ENCODE measurements around the gene ANKRD7. TPM values are rescaled to one million over a fixed set of nuclear protein-coding genes. Genes with fewer than 3 reads are reported as not detected.
A peak's percentile ranks its signal among the peaks of the same experiment; 100 is the strongest.

ANKRD7 gene
- 0.38 TPM for total RNA-seq
- 0.39 TPM for polyA plus RNA-seq
- long read RNA-seq, donor 1, result 0 reads
- long read RNA-seq, donor 2, result 0 reads
- long read RNA-seq, donor 3, result 0 reads
- long read RNA-seq, donor 4, result 0 reads
- long read RNA-seq, donor 5, result 0 reads
- long read RNA-seq, donor 6, result 0 reads
- long read RNA-seq, donor 7, result 0 reads
- long read RNA-seq, donor 8, result 0 reads
- long read RNA-seq, donor 9, result 0 reads
- long read RNA-seq, donor 10, result 0 reads

- no peaks in the 10 kb centered on the region for H3K27me3 ChIP-seq (ENCODE audit: control insufficient read depth in 2 of 2, insufficient read depth in 1 of 2, low read length in 1 of 2)
- WGBS, result 97% methylated on average over 18 of the region's 18 CpGs
- no peaks in the 10 kb centered on the region for H3K36me3 ChIP-seq (ENCODE audit: control insufficient read depth in 2 of 2, insufficient read depth in 2 of 2, low read length in 1 of 2)
- no peak within 1 kb of the TSS for H3K27ac ChIP-seq (ENCODE audit: low read depth in 1 of 2, low read length in 1 of 2)
- no peak for DNase-seq (ENCODE audit: low read depth in 6 of 9, low spot score in 9 of 9)
- H3K4me1 ChIP-seq (ENCODE audit: control insufficient read depth in 2 of 2, insufficient read depth in 2 of 2, low read length in 2 of 2), result no peaks in the 10 kb centered on the region
- H3K4me3 ChIP-seq (ENCODE audit: low read length in 2 of 2), result no peak within 1 kb of the TSS
- no peaks in the 10 kb centered on the region for H3K9me3 ChIP-seq (ENCODE audit: control insufficient read depth in 2 of 2, insufficient read depth in 1 of 2, low read length in 1 of 2)
Observed at GRCh38 chr7:118224521-118224920, at the start of gene ANKRD7. TSS of gene ANKRD7 (plus strand) at chr7:118224704. CDS start at chr7:118224831, 127 bp downstream.

- Histone ChIP-seq H3K4me1 (ENCODE audit: control insufficient read depth in 2 of 2, insufficient read depth in 2 of 2, low read length in 2 of 2) (no peaks in the 10 kb centered on the region), H3K27me3 (ENCODE audit: control insufficient read depth in 2 of 2, insufficient read depth in 1 of 2, low read length in 1 of 2) (no peaks in the 10 kb centered on the region), H3K36me3 (ENCODE audit: control insufficient read depth in 2 of 2, insufficient read depth in 2 of 2, low read length in 1 of 2) (no peaks in the 10 kb centered on the region), H3K27ac (ENCODE audit: low read depth in 1 of 2, low read length in 1 of 2) (no peak overlapping the region), H3K9me3 (ENCODE audit: control insufficient read depth in 2 of 2, insufficient read depth in 1 of 2, low read length in 1 of 2) (no peaks in the 10 kb centered on the region), H3K4me3 (ENCODE audit: low read length in 2 of 2) (no peak overlapping the region)
- WGBS, result 90% methylated on average over 2 of the region's 2 CpGs
- no peak for DNase-seq (ENCODE audit: low read depth in 6 of 9, low spot score in 9 of 9)
Observed at GRCh38 chr7:118175740-118176139, 48.8 kb upstream of the ANKRD7 start.

GRCh38 chr7:118179191-118179590, 45.3 kb upstream of the ANKRD7 start:
- Histone ChIP-seq H3K9me3 (ENCODE audit: control insufficient read depth in 2 of 2, insufficient read depth in 1 of 2, low read length in 1 of 2) (no peaks in the 10 kb centered on the region), H3K27ac (ENCODE audit: low read depth in 1 of 2, low read length in 1 of 2) (no peak overlapping the region), H3K4me1 (ENCODE audit: control insufficient read depth in 2 of 2, insufficient read depth in 2 of 2, low read length in 2 of 2) (peaks cover 0 to 3% of the 10 kb centered on the region in 2 donors), H3K4me3 (ENCODE audit: low read length in 2 of 2) (no peak overlapping the region), H3K36me3 (ENCODE audit: control insufficient read depth in 2 of 2, insufficient read depth in 2 of 2, low read length in 1 of 2) (no peaks in the 10 kb centered on the region), H3K27me3 (ENCODE audit: control insufficient read depth in 2 of 2, insufficient read depth in 1 of 2, low read length in 1 of 2) (no peaks in the 10 kb centered on the region)
- no peak for DNase-seq (ENCODE audit: low read depth in 6 of 9, low spot score in 9 of 9)
- WGBS, result 97% methylated on average over 2 of the region's 2 CpGs

GRCh38 chr7:118182593-118183427, 41.7 kb upstream of the ANKRD7 start:
- Histone ChIP-seq H3K4me3 (ENCODE audit: low read length in 2 of 2) (peak overlapping the region; percentile 68 to 79), H3K27ac (ENCODE audit: low read depth in 1 of 2, low read length in 1 of 2) (peak overlapping the region; percentile 90 to 91), H3K9me3 (ENCODE audit: control insufficient read depth in 2 of 2, insufficient read depth in 1 of 2, low read length in 1 of 2) (no peaks in the 10 kb centered on the region), H3K4me1 (ENCODE audit: control insufficient read depth in 2 of 2, insufficient read depth in 2 of 2, low read length in 2 of 2) (peaks cover 4 to 9% of the 10 kb centered on the region in 2 donors), H3K27me3 (ENCODE audit: control insufficient read depth in 2 of 2, insufficient read depth in 1 of 2, low read length in 1 of 2) (no peaks in the 10 kb centered on the region), H3K36me3 (ENCODE audit: control insufficient read depth in 2 of 2, insufficient read depth in 2 of 2, low read length in 1 of 2) (peaks cover 0 to 6% of the 10 kb centered on the region in 2 donors)
- WGBS, result 67% methylated on average over 13 of the region's 13 CpGs
- DNase-seq (ENCODE audit: low read depth in 6 of 9, low spot score in 9 of 9), result peak in 1 of 9 donors; percentile 0

GRCh38 chr7:118183428-118183785, 41.1 kb upstream of the ANKRD7 start:
- H3K27me3 ChIP-seq (ENCODE audit: control insufficient read depth in 2 of 2, insufficient read depth in 1 of 2, low read length in 1 of 2), result no peaks in the 10 kb centered on the region
- under 1% methylated on average over 15 of the region's 15 CpGs for WGBS
- H3K4me3 ChIP-seq (ENCODE audit: low read length in 2 of 2), result peak overlapping the region; percentile 68 to 79
- peak overlapping the region; percentile 90 to 91 for H3K27ac ChIP-seq (ENCODE audit: low read depth in 1 of 2, low read length in 1 of 2)
- no peaks in the 10 kb centered on the region for H3K9me3 ChIP-seq (ENCODE audit: control insufficient read depth in 2 of 2, insufficient read depth in 1 of 2, low read length in 1 of 2)
- H3K36me3 ChIP-seq (ENCODE audit: control insufficient read depth in 2 of 2, insufficient read depth in 2 of 2, low read length in 1 of 2), result peaks cover 0 to 12% of the 10 kb centered on the region in 2 donors
- peaks cover 4 to 9% of the 10 kb centered on the region in 2 donors for H3K4me1 ChIP-seq (ENCODE audit: control insufficient read depth in 2 of 2, insufficient read depth in 2 of 2, low read length in 2 of 2)
- DNase-seq (ENCODE audit: low read depth in 6 of 9, low spot score in 9 of 9), result peak in 4 of 9 donors; percentile 13 to 34 (median 20)

- peaks cover 0 to 18% of the 10 kb centered on the region in 2 donors for H3K36me3 ChIP-seq (ENCODE audit: control insufficient read depth in 2 of 2, insufficient read depth in 2 of 2, low read length in 1 of 2)
- H3K27ac ChIP-seq (ENCODE audit: low read depth in 1 of 2, low read length in 1 of 2), result peak within 1 kb of the TSS; percentile 90 to 94
- no peaks in the 10 kb centered on the region for H3K27me3 ChIP-seq (ENCODE audit: control insufficient read depth in 2 of 2, insufficient read depth in 1 of 2, low read length in 1 of 2)
- no peaks in the 10 kb centered on the region for H3K9me3 ChIP-seq (ENCODE audit: control insufficient read depth in 2 of 2, insufficient read depth in 1 of 2, low read length in 1 of 2)
- under 1% methylated on average over 62 of the region's 62 CpGs for WGBS
- peak within 1 kb of the TSS; percentile 68 to 79 for H3K4me3 ChIP-seq (ENCODE audit: low read length in 2 of 2)
- H3K4me1 ChIP-seq (ENCODE audit: control insufficient read depth in 2 of 2, insufficient read depth in 2 of 2, low read length in 2 of 2), result peaks cover 4 to 9% of the 10 kb centered on the region in 2 donors
- peak; percentile 97 to 100 (median 99) for DNase-seq (ENCODE audit: low read depth in 6 of 9, low spot score in 9 of 9)
Observed at GRCh38 chr7:118183786-118184564, 40.5 kb upstream of the ANKRD7 start, which contains the start of gene LSM8. TSS of gene LSM8 (plus strand) at chr7:118184164. CDS start at chr7:118184224, 60 bp downstream.

- peak in 4 of 9 donors; percentile 11 to 44 (median 22) for DNase-seq (ENCODE audit: low read depth in 6 of 9, low spot score in 9 of 9)
- WGBS, result 12% methylated on average over 10 of the region's 10 CpGs
- Histone ChIP-seq H3K27me3 (ENCODE audit: control insufficient read depth in 2 of 2, insufficient read depth in 1 of 2, low read length in 1 of 2) (no peaks in the 10 kb centered on the region), H3K4me1 (ENCODE audit: control insufficient read depth in 2 of 2, insufficient read depth in 2 of 2, low read length in 2 of 2) (peaks cover 4 to 9% of the 10 kb centered on the region in 2 donors), H3K9me3 (ENCODE audit: control insufficient read depth in 2 of 2, insufficient read depth in 1 of 2, low read length in 1 of 2) (no peaks in the 10 kb centered on the region), H3K36me3 (ENCODE audit: control insufficient read depth in 2 of 2, insufficient read depth in 2 of 2, low read length in 1 of 2) (peaks cover 4 to 22% of the 10 kb centered on the region in 2 donors), H3K27ac (ENCODE audit: low read depth in 1 of 2, low read length in 1 of 2) (peak overlapping the region in 1 of 2 donors; percentile 90), H3K4me3 (ENCODE audit: low read length in 2 of 2) (peak overlapping the region; percentile 68 to 79)
Observed at GRCh38 chr7:118184565-118184940, 40.0 kb upstream of the ANKRD7 start.

GRCh38 chr7:118185163-118185860, 39.2 kb upstream of the ANKRD7 start:
- peaks cover 5 to 25% of the 10 kb centered on the region in 2 donors for H3K36me3 ChIP-seq (ENCODE audit: control insufficient read depth in 2 of 2, insufficient read depth in 2 of 2, low read length in 1 of 2)
- 93% methylated on average over 6 of the region's 6 CpGs for WGBS
- H3K27ac ChIP-seq (ENCODE audit: low read depth in 1 of 2, low read length in 1 of 2), result no peak overlapping the region
- peak overlapping the region; percentile 68 to 79 for H3K4me3 ChIP-seq (ENCODE audit: low read length in 2 of 2)
- peaks cover 4 to 9% of the 10 kb centered on the region in 2 donors for H3K4me1 ChIP-seq (ENCODE audit: control insufficient read depth in 2 of 2, insufficient read depth in 2 of 2, low read length in 2 of 2)
- DNase-seq (ENCODE audit: low read depth in 6 of 9, low spot score in 9 of 9), result no peak
- H3K27me3 ChIP-seq (ENCODE audit: control insufficient read depth in 2 of 2, insufficient read depth in 1 of 2, low read length in 1 of 2), result no peaks in the 10 kb centered on the region
- no peaks in the 10 kb centered on the region for H3K9me3 ChIP-seq (ENCODE audit: control insufficient read depth in 2 of 2, insufficient read depth in 1 of 2, low read length in 1 of 2)

All from thymus (tissue), 14 donors.